ENCODE measurements around the gene E2F1.

DNA sequence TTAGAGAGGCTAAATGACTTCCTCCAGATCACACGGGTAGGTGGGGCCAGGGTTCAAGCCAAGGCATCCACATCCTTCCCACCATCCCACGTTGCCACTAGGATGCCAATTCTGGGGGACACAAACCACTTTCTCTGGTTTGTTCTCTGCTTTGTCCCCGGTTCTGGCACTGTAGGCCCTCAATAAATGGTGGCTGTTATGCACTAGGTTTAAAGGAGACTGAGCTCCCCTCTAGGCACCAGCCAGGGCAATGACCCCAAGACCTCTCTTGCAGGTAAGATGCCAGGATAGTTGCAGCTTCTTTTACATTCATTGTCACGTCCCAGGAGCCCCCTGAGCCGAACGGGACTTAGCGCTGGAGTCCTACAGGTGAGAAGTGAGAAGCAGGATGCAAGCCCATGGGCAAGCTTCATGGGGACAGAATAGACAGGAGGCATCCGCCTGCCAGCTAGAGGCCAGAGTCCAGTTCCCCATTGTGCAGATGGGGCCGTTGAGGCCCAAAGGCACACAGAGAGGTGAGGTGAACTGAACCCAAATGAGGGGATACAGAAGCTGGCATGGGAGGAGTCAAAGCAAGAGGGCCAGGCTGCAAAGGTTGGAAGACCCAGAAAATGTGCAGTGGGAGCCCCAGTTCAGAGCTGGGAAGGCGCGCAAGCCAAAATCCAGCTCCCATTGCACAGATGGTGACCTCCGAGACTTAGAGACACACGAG lies 33.2 kb upstream of the E2F1 start:
- TF ChIP-seq, protein P1, sequence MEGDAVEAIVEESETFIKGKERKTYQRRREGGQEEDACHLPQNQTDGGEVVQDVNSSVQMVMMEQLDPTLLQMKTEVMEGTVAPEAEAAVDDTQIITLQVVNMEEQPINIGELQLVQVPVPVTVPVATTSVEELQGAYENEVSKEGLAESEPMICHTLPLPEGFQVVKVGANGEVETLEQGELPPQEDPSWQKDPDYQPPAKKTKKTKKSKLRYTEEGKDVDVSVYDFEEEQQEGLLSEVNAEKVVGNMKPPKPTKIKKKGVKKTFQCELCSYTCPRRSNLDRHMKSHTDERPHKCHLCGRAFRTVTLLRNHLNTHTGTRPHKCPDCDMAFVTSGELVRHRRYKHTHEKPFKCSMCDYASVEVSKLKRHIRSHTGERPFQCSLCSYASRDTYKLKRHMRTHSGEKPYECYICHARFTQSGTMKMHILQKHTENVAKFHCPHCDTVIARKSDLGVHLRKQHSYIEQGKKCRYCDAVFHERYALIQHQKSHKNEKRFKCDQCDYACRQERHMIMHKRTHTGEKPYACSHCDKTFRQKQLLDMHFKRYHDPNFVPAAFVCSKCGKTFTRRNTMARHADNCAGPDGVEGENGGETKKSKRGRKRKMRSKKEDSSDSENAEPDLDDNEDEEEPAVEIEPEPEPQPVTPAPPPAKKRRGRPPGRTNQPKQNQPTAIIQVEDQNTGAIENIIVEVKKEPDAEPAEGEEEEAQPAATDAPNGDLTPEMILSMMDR (conservative IDR thresholded peaks at IDR 0.05; ENCODE audit: low read depth in 2 of 2), result no peak
- TF ChIP-seq EZH2phosphoT487 (IDR thresholded peaks at IDR 0.05; ENCODE audit: unreplicated experiment), result no peak
- no peak for TF ChIP-seq POLR2AphosphoS5 (IDR thresholded peaks at IDR 0.05; ENCODE audit: low read depth)
- no peak for TF ChIP-seq JUNB (IDR thresholded peaks at IDR 0.05; ENCODE audit: unreplicated experiment)
- no peak for TF ChIP-seq EZH2 (IDR thresholded peaks at IDR 0.05; ENCODE audit: low read depth, unreplicated experiment)
- no peak for TF ChIP-seq ZNF331 (CRISPR knock-in tag; IDR thresholded peaks at IDR 0.05; ENCODE audit: low read depth)
- TF ChIP-seq, protein P2, sequence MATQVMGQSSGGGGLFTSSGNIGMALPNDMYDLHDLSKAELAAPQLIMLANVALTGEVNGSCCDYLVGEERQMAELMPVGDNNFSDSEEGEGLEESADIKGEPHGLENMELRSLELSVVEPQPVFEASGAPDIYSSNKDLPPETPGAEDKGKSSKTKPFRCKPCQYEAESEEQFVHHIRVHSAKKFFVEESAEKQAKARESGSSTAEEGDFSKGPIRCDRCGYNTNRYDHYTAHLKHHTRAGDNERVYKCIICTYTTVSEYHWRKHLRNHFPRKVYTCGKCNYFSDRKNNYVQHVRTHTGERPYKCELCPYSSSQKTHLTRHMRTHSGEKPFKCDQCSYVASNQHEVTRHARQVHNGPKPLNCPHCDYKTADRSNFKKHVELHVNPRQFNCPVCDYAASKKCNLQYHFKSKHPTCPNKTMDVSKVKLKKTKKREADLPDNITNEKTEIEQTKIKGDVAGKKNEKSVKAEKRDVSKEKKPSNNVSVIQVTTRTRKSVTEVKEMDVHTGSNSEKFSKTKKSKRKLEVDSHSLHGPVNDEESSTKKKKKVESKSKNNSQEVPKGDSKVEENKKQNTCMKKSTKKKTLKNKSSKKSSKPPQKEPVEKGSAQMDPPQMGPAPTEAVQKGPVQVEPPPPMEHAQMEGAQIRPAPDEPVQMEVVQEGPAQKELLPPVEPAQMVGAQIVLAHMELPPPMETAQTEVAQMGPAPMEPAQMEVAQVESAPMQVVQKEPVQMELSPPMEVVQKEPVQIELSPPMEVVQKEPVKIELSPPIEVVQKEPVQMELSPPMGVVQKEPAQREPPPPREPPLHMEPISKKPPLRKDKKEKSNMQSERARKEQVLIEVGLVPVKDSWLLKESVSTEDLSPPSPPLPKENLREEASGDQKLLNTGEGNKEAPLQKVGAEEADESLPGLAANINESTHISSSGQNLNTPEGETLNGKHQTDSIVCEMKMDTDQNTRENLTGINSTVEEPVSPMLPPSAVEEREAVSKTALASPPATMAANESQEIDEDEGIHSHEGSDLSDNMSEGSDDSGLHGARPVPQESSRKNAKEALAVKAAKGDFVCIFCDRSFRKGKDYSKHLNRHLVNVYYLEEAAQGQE (IDR thresholded peaks at IDR 0.05; ENCODE audit: unreplicated experiment), result no peak
- TF ChIP-seq CREB1 (CRISPR knock-in tag; IDR thresholded peaks at IDR 0.05; ENCODE audit: low read depth), result no peak
- TF ChIP-seq STAT1 (IDR thresholded peaks at IDR 0.05; ENCODE audit: unreplicated experiment), result no peak
